Measurements from ENCODE around the gene KCNMA1. TPM values are rescaled to one million over a fixed set of nuclear protein-coding genes. Genes with fewer than 3 reads are reported as not detected.

Gene KCNMA1
- total RNA-seq, 3 donors from 2014 or later (not counting 1 experiment from before 2014, with no cell fraction given) = 0.40 to 1.8 (median 0.63) TPM

- no peak overlapping the region for H3K27ac Mint-ChIP-seq
- no peaks in the 10 kb centered on the region for H3K9me3 Mint-ChIP-seq
- 83% methylated on average over 3 of the region's 3 CpGs for WGBS (ENCODE audit: insufficient coverage)
- H3K4me3 Mint-ChIP-seq = no peak overlapping the region
- H3K36me3 Mint-ChIP-seq = no peaks in the 10 kb centered on the region
- no peak overlapping the region for H3K4me3 ChIP-seq (ENCODE audit: low read length)
- H3K27ac ChIP-seq (ENCODE audit: low read length) = no peak overlapping the region
- H3K4me1 ChIP-seq (ENCODE audit: control insufficient read depth, insufficient read depth, low read length) = no peaks in the 10 kb centered on the region
- no peaks in the 10 kb centered on the region for H3K27me3 ChIP-seq (ENCODE audit: control insufficient read depth, insufficient read depth, low read length)
- DNase-seq (no peak), ATAC-seq (no peak)
- no peak for TF ChIP-seq CTCF (IDR thresholded peaks at IDR 0.05)
- peaks cover 15 to 55% of the 10 kb centered on the region in 2 donors for H3K27me3 Mint-ChIP-seq (ENCODE audit: low read depth in 2 of 2)
- no peaks in the 10 kb centered on the region for H3K9me3 ChIP-seq (ENCODE audit: control insufficient read depth, insufficient read depth, low read length)
- H3K4me1 Mint-ChIP-seq = no peaks in the 10 kb centered on the region
- no peaks in the 10 kb centered on the region for H3K36me3 ChIP-seq (ENCODE audit: control insufficient read depth, insufficient read depth, low read length)
- intact Hi-C loops (cut with micrococcal nuclease) = no loop called here
Observed at GRCh38 chr10:77561991-77562390, 75.6 kb downstream of the KCNMA1 start.

- Mint-ChIP-seq H3K27me3 (ENCODE audit: low read depth in 2 of 2) (peaks cover 11 to 41% of the 10 kb centered on the region in 2 donors), H3K27ac (no peak overlapping the region), H3K4me3 (no peak overlapping the region), H3K9me3 (no peaks in the 10 kb centered on the region), H3K36me3 (no peaks in the 10 kb centered on the region), H3K4me1 (no peaks in the 10 kb centered on the region)
- no peak overlapping the region for H3K27ac ChIP-seq (ENCODE audit: low read length)
- ATAC-seq (no peak), DNase-seq (no peak)
- H3K9me3 ChIP-seq (ENCODE audit: control insufficient read depth, insufficient read depth, low read length) = no peaks in the 10 kb centered on the region
- no peaks in the 10 kb centered on the region for H3K4me1 ChIP-seq (ENCODE audit: control insufficient read depth, insufficient read depth, low read length)
- no peaks in the 10 kb centered on the region for H3K27me3 ChIP-seq (ENCODE audit: control insufficient read depth, insufficient read depth, low read length)
- H3K4me3 ChIP-seq (ENCODE audit: low read length) = no peak overlapping the region
- no peak for TF ChIP-seq CTCF (IDR thresholded peaks at IDR 0.05)
- H3K36me3 ChIP-seq (ENCODE audit: control insufficient read depth, insufficient read depth, low read length) = no peaks in the 10 kb centered on the region
- intact Hi-C loops (cut with micrococcal nuclease) = no loop called here
- WGBS (ENCODE audit: insufficient coverage) = 93% methylated on average over 1 of the region's 1 CpG
Observed at GRCh38 chr10:77560471-77560870, 77.1 kb downstream of the KCNMA1 start.

GRCh38 chr10:77560052-77560451 is 77.6 kb downstream of the KCNMA1 start:
- Mint-ChIP-seq H3K9me3 (no peaks in the 10 kb centered on the region), H3K27me3 (ENCODE audit: low read depth in 2 of 2) (peaks cover 11 to 36% of the 10 kb centered on the region in 2 donors), H3K4me3 (no peak overlapping the region), H3K4me1 (no peaks in the 10 kb centered on the region), H3K36me3 (no peaks in the 10 kb centered on the region), H3K27ac (no peak overlapping the region)
- WGBS (ENCODE audit: insufficient coverage) = 94% methylated on average over 3 of the region's 3 CpGs
- Histone ChIP-seq H3K4me3 (ENCODE audit: low read length) (no peak overlapping the region), H3K36me3 (ENCODE audit: control insufficient read depth, insufficient read depth, low read length) (no peaks in the 10 kb centered on the region), H3K4me1 (ENCODE audit: control insufficient read depth, insufficient read depth, low read length) (no peaks in the 10 kb centered on the region), H3K27ac (ENCODE audit: low read length) (no peak overlapping the region), H3K27me3 (ENCODE audit: control insufficient read depth, insufficient read depth, low read length) (no peaks in the 10 kb centered on the region), H3K9me3 (ENCODE audit: control insufficient read depth, insufficient read depth, low read length) (no peaks in the 10 kb centered on the region)
- ATAC-seq = no peak
- no peak for TF ChIP-seq CTCF (IDR thresholded peaks at IDR 0.05)
- no peak for DNase-seq
- intact Hi-C loops (cut with micrococcal nuclease) = no loop called here

GRCh38 chr10:77556990-77557601 is 80.5 kb downstream of the KCNMA1 start:
- Mint-ChIP-seq H3K4me1 (no peaks in the 10 kb centered on the region), H3K4me3 (no peak overlapping the region), H3K36me3 (no peaks in the 10 kb centered on the region), H3K9me3 (no peaks in the 10 kb centered on the region), H3K27me3 (ENCODE audit: low read depth in 2 of 2) (peaks cover 0 to 10% of the 10 kb centered on the region in 2 donors), H3K27ac (no peak overlapping the region)
- no peak for DNase-seq
- TF ChIP-seq CTCF (IDR thresholded peaks at IDR 0.05) = no peak
- H3K27me3 ChIP-seq (ENCODE audit: control insufficient read depth, insufficient read depth, low read length) = no peaks in the 10 kb centered on the region
- H3K4me1 ChIP-seq (ENCODE audit: control insufficient read depth, insufficient read depth, low read length) = no peaks in the 10 kb centered on the region
- no peak overlapping the region for H3K27ac ChIP-seq (ENCODE audit: low read length)
- 100% methylated on average over 1 of the region's 1 CpG for WGBS (ENCODE audit: insufficient coverage)
- intact Hi-C loops (cut with micrococcal nuclease) = no loop called here
- ATAC-seq = no peak
- no peaks in the 10 kb centered on the region for H3K36me3 ChIP-seq (ENCODE audit: control insufficient read depth, insufficient read depth, low read length)
- no peak overlapping the region for H3K4me3 ChIP-seq (ENCODE audit: low read length)
- H3K9me3 ChIP-seq (ENCODE audit: control insufficient read depth, insufficient read depth, low read length) = no peaks in the 10 kb centered on the region
